ENCODE data around the gene AMER2.

DNA sequence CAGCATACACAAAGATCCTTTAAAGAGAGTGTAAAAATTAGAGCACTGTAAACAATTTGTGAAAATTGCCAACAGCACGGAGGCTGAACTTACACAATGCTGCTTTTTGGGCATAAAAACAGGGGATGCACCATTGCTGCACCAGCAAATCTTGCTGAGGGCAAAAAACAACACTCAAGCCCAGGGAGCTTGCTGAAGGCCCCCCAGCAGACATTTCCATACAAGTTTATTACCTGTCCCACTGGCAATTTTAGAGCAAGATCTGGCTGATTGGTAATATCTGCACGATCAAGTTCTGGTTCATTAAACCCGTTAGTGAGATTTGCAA is 34.3 kb downstream of the AMER2 start:
- TF ChIP-seq EZH2 (IDR thresholded peaks at IDR 0.05; ENCODE audit: low read depth) = no peak
- TF ChIP-seq, protein P1, sequence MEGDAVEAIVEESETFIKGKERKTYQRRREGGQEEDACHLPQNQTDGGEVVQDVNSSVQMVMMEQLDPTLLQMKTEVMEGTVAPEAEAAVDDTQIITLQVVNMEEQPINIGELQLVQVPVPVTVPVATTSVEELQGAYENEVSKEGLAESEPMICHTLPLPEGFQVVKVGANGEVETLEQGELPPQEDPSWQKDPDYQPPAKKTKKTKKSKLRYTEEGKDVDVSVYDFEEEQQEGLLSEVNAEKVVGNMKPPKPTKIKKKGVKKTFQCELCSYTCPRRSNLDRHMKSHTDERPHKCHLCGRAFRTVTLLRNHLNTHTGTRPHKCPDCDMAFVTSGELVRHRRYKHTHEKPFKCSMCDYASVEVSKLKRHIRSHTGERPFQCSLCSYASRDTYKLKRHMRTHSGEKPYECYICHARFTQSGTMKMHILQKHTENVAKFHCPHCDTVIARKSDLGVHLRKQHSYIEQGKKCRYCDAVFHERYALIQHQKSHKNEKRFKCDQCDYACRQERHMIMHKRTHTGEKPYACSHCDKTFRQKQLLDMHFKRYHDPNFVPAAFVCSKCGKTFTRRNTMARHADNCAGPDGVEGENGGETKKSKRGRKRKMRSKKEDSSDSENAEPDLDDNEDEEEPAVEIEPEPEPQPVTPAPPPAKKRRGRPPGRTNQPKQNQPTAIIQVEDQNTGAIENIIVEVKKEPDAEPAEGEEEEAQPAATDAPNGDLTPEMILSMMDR (conservative IDR thresholded peaks at IDR 0.05) = no peak

All from PC-9 (cell line).